PC-9 (cell line): ENCODE measurements around the gene PHLPP2.

ENCODE experiments used
- EZH2 ChIP-seq: fragments of 200-600 bp; sonication (generic); IDR thresholded peaks from 2 replicates; pipeline ENCODE4 v1.8.0; 2017; ENCODE audit warnings: antibody characterized with exemption, low read depth
- TF ChIP-seq, protein P1 (sequence below): fragments of 200-600 bp; sonication (generic); conservative IDR thresholded peaks from 2 replicates; pipeline ENCODE4 v1.6.1; 2017; ENCODE audit warnings: mixed run types, antibody characterized with exemption, mild to moderate bottlenecking, moderate library complexity

DNA sequence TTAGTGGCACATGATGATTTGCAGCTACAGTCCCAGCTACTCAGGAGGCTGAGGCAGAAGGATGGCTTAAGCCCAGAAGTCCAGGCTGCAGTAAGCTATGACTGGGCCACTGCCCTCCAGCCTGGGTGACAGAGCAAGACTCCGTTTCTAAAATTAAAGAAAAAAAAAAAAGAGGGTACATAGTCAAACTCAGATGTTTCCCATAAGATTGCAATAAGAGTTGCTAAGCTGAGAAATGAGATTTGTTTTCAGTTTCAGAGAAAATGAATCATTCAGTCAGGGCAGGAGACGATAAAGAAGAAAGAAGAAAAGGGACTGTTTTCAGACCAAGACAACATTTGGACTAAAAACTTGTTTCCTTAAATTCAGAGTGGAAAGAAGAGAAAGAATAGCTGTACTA lies 30.2 kb upstream of the PHLPP2 start:
- no peak for TF ChIP-seq EZH2
- TF ChIP-seq, protein P1, sequence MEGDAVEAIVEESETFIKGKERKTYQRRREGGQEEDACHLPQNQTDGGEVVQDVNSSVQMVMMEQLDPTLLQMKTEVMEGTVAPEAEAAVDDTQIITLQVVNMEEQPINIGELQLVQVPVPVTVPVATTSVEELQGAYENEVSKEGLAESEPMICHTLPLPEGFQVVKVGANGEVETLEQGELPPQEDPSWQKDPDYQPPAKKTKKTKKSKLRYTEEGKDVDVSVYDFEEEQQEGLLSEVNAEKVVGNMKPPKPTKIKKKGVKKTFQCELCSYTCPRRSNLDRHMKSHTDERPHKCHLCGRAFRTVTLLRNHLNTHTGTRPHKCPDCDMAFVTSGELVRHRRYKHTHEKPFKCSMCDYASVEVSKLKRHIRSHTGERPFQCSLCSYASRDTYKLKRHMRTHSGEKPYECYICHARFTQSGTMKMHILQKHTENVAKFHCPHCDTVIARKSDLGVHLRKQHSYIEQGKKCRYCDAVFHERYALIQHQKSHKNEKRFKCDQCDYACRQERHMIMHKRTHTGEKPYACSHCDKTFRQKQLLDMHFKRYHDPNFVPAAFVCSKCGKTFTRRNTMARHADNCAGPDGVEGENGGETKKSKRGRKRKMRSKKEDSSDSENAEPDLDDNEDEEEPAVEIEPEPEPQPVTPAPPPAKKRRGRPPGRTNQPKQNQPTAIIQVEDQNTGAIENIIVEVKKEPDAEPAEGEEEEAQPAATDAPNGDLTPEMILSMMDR: no peak
